ENCODE results near the gene CHTOP.

The CHTOP gene

DNA sequence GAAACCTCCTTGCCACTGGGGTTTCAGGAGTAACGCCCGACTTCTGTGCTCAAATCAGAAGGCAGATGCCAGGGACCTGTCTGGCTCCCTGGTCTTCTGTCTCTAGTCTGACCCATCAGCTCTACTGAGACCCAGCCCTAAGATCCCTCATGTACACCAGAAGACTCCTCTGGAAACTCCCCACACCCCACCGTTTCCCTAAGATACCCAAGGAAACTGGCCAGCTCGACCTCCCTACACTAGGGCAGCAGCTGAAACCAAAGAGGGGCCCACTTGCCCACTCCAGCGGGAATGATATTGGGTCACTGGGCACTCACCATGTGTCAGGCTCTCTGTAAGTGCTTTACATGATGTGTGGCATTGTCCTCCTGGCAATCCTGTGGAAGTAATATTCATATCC, 20.5 kb upstream of the CHTOP start:
- no peak for DNase-seq

DNA sequence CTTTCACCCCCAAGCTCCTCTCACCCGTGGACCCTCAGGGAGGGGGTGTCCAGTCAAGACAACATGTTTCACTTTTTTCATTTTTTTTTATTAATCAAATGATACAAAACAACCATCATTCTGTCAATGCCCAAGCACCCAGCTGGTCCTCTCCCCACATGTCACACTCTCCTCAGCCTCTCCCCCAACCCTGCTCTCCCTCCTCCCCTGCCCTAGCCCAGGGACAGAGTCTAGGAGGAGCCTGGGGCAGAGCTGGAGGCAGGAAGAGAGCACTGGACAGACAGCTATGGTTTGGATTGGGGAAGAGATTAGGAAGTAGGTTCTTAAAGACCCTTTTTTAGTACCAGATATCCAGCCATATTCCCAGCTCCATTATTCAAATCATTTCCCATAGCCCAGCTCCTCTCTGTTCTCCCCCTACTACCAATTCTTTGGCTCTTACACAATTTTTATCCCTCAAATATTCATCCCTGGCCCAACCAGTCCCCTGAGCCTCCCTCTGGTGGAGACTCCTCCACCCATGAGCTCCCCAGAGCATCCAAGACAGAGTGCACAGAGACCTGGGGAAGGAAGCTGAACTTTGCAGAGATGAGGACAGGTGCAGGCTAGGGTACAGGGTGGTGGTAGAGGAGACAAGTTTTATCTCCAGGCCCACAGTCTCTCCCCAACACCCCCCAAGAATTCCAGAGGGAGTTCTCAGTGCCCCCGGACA, 19.5 kb upstream of the CHTOP start:
- DNase-seq: no peak

GRCh38 chr1:153614906-153615305, 19.0 kb upstream of the CHTOP start:
- no peak for DNase-seq

DNA sequence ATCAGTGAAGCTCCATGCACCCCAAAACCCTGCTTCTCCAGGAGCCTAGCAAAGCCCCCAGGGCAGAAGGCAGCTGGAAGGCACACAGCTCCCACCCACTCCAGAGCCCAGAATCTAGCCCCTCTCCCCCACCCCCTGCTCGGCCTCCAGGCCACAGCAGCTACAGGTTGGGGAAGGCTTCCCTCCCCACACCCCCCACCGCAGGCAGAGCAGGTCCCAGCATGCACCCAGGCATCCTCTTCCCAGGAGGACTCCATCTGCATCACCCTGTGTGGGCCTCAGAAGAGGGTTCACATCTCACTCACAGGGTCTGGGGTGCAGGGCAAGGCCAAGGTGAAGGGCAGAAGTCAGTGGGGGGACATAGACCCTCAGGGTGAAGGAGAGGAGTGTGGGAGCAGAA, 18.5 kb upstream of the CHTOP start:
- no peak for DNase-seq

DNA sequence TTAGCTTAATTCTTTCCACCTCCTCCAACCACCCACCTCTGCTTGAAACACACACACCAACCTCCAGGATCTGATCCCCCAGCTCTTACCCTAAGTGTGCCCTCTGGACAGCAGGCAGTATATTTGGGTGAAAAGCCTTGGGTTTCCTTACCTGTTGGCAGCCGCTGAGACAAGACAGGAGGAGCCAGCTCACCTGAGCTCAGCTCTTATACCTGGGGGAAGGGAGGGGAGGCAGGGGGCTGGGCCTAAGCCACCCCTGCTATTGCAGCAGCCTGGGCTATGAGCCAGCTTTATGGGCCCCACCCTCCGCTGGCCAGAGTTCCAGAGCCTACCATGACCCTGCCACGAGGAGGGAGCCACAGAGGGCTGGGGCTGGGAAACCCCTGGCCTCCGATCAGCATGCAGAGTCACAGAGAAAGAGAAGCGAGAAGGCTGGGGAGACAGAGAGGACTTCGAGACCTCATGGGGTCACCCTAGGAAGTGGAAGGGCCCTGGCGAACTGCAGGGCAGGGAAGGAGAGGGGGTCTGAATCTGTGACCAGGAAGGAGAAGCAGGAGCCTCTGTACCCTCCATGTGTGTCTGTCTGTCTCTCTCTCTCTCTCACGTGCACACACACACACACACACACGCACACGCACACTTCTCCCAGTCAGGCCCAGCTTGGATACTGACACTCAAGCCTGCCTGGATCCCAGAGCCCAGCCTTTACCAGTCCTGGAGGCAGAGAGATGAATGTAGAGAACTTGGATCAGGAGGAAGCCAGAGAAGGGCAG, 17.5 kb upstream of the CHTOP start, which contains the start of gene S100A14:
Gene S100A14, minus strand, starts transcription at position 182 of the 773 bp plus-strand sequence. CDS start 467 bp downstream, outside the sequence.
- DNase-seq: no peak

- no peak for DNase-seq
These were observed 17.0 kb upstream of the CHTOP start for GRCh38 chr1:153616917-153617311.

GRCh38 chr1:153617663-153618062, 16.2 kb upstream of the CHTOP start:
- DNase-seq: peak; percentile 77

- DNase-seq: no peak
These were observed 14.7 kb upstream of the CHTOP start for GRCh38 chr1:153619171-153619570.

- no peak for DNase-seq
These were observed 10.8 kb upstream of the CHTOP start for GRCh38 chr1:153623101-153623500.

GRCh38 chr1:153624965-153625611, 8.8 kb upstream of the CHTOP start:
- DNase-seq: no peak

- no peak for DNase-seq
These were observed 7.4 kb upstream of the CHTOP start for GRCh38 chr1:153626477-153626903.

GRCh38 chr1:153626904-153627714, 6.8 kb upstream of the CHTOP start, which contains the start of gene S100A13:
Gene S100A13, minus strand, starts transcription at chr1:153627505. Its CDS starts 1,033 bp downstream, at chr1:153626472.
- peak; percentile 94 for DNase-seq

DNA sequence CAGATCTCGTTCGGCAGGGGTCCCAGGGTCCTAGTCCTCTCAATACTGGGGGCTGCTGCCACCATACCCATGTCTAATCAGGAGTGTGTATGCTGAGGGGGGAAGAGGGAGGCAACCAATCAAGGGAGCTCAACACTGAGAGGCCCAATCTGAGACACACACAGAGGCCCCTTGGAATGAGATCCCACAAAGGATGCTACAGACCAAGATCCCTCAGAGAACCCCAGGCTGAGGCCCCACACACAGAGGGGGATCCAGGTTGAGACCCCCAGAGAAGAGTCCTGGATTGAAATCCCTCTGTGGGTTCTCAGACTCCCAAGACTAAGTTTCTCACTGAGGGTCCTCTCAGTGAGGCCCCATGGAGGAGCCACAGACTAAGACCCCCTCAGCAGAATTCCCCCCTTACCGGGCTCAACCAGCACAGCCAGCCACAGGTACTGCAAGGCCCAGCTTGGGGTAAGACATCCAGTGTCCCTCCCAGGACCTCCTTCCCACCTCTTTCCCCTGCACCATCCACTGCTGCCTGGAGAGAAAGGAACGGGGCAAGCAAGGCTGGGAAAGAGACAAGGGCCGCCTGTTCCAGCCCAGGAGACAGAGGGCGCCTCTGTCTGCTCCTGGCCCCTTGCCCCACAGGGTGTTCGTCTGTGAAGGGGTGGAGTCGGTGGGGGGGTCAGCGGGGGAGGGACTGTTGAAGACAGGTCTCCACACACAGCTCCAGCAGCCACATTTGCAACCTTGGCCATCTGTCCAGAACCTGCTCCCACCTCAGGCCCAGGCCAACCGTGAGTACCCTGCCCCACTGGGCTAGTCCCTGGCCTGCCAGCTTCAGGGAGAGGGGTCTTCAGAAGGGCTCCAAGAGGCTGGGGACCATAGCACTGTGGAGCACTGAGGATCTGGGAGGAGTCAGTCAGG, 5.9 kb upstream of the CHTOP start, which contains the start of gene S100A1:
Gene S100A1, plus strand, starts transcription at position 720 of the 912 bp plus-strand sequence. CDS start 2,088 bp downstream, outside the sequence.
- DNase-seq: no peak

DNA sequence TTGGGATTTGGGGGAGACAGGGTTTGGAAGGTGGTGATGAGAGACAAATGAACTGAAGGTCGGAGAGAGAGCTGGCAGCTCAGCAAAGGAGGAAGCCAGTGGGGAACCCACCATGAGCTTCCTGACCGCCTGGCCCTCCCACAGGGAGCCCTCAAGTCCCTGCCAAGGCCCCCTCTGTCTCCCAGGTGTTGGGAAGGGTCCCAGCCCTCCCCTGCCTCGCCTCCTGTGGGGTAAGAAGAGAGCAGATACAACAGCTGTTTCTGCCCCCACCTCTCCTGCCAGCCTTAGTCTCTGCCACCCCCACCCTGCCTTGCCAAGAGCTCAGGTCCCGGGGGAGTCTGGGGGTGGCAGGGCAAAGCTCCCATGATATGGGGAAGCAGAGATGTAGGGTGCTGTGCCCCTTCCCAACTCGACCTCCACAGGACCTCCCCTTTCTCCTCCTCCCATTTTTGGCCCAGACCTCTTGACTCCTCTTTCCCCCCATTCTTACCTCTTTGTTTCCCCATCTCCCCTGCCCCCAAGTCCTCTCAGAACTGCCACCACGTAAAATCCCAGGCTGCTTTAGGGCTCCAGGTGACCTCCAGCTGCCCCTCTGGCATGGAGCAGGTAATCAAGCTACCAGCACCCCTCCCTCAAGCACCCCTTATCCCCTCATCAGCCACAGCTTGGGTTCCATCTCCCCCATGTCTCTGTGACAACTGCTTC, 5.1 kb upstream of the CHTOP start:
- no peak for DNase-seq

- DNase-seq: no peak
These were observed 4.6 kb upstream of the CHTOP start for GRCh38 chr1:153629343-153629665.

DNA sequence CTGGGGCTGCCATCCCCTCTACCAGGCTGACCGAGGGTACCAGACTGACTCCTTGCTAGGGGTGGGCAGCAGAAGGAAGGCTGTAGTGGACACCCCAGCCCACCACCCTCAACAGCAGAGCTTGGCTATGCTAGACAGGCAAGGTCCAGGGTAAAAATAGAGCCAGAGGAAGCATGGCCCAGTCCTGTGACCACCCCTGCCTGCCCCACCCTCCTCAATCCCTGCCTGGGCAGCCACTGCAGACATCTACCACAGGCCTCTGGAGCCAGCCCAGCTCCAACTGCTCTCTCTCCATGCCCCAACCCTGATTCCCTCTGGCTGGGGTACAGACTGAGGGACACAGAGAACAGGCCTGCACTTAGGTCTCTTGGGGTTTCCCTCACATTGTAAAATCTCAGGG, 3.9 kb upstream of the CHTOP start:
- DNase-seq: no peak

GRCh38 chr1:153630384-153630783, 3.5 kb upstream of the CHTOP start:
- DNase-seq: no peak

DNA sequence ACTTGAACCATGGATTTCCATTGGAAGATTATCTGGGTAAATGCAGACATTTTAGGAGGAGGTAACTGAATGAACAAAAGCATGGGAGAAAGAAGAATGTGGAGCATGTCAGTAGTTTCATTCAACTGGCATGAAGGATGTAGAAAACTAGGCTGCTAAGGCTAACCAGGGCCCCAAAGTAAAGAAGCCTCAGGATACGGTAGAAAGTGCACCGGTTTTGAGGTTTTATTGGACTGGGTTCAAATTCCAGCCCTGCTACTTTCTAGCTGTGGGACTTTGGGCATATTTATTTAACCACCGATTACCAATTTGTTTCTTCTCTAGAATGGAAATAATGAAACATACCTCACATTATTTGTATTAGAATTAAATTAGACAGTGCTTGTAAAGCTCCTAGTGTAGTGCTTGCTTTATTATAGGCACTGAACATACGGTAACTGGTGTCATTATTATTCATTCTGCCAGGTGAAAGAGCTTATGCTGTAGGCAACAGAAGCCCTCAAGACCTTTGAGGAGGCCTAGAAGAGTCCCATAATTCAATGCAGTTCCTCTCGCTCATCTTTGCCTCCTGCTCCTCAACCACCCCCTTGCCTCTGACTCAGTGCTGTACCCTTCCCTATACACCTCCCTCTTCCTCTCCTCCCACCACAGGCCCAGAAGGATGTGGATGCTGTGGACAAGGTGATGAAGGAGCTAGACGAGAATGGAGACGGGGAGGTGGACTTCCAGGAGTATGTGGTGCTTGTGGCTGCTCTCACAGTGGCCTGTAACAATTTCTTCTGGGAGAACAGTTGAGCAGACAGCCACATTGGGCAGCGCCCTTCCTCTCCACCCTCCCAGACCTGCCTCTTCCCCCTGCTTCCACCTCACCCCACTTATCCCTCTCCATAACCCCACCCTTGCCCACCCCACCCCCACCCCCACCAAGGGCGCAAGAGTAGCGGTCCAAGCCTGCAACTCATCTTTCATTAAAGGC, 2.5 kb upstream of the CHTOP start:
- no peak for DNase-seq

GRCh38 chr1:153633161-153633753, 609 bp upstream of the CHTOP start:
- no peak for DNase-seq
